ENCODE results near the gene TMEM8B. TPM values are rescaled to one million over a fixed set of nuclear protein-coding genes. Genes with fewer than 3 reads are reported as not detected.

The TMEM8B gene, protein sequence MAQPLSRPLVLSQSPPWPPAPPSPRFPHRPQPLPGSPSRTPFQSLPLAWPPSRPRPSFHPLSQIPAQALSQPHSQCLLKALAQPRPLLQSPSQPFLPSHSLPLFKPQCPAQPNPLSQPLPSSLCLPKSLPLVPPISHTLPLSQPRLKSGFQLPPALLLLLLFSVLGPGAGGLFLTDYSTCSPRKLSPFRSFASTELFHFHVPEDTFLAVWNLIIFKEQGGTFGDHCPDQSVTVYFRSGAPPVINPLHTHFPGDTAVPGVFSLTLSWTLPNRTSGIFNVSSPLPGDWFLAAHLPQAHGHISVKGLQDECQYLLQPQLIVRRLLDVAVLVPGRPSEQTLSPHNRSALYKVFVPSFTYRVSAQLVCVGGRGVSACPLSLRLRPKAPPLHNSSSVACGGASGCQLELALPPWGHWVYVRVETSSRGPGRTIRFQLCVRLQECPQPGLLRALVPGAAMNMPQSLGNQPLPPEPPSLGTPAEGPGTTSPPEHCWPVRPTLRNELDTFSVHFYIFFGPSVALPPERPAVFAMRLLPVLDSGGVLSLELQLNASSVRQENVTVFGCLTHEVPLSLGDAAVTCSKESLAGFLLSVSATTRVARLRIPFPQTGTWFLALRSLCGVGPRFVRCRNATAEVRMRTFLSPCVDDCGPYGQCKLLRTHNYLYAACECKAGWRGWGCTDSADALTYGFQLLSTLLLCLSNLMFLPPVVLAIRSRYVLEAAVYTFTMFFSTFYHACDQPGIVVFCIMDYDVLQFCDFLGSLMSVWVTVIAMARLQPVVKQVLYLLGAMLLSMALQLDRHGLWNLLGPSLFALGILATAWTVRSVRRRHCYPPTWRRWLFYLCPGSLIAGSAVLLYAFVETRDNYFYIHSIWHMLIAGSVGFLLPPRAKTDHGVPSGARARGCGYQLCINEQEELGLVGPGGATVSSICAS
- 44.4 TPM for total RNA-seq (ENCODE audit: unreplicated experiment)
- long read RNA-seq, partial matches to known transcripts, result 3 of 10 reads
- long read RNA-seq, other reads (novel, unspliced or antisense), result 6 of 10 reads

GRCh38 chr9:35829084-35829763 lies at the start of gene TMEM8B:
Gene TMEM8B, plus strand, starts transcription at chr9:35829228. Its CDS starts 220 bp downstream, at chr9:35829448.
- DNase-seq, result peak; percentile 98
- Mint-ChIP-seq H3K4me1 (ENCODE audit: low read depth, unreplicated experiment) (peaks cover 38% of the 10 kb centered on the region), H3K4me3 (ENCODE audit: unreplicated experiment) (peak within 1 kb of the TSS; percentile 97), H3K27me3 (ENCODE audit: unreplicated experiment) (peaks cover 7% of the 10 kb centered on the region), H3K36me3 (ENCODE audit: unreplicated experiment) (no peaks in the 10 kb centered on the region), H3K9me3 (ENCODE audit: unreplicated experiment) (peaks cover 11% of the 10 kb centered on the region), H3K27ac (ENCODE audit: unreplicated experiment) (peak within 1 kb of the TSS; percentile 91)
- TF ChIP-seq CTCF (IDR thresholded peaks at IDR 0.05; ENCODE audit: partially characterized antibody, unreplicated experiment), result no peak

DNA sequence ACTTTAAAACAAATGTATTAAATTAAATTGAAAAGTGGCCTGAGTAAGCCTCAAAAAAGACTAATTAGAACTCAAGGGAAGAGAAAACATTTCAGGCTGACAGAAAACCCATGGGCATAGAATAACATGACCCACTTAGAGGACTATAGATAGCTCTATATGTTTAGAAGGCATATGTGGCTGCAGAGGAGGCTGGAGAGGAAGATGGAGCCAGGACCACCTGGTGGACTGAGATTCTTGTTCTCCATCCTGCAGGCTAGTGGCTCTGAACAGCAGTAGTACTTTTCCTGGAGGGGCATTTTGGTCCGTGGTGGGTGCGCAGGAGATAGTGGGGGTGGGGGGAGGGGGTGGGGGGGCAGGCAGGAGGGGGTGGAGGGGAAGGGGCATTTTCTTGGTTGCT lies 48.0 kb upstream of the TMEM8B start:
- peaks cover 1% of the 10 kb centered on the region for H3K4me1 Mint-ChIP-seq (ENCODE audit: low read depth, unreplicated experiment)
- H3K9me3 Mint-ChIP-seq (ENCODE audit: unreplicated experiment), result peaks cover 1% of the 10 kb centered on the region
- TF ChIP-seq CTCF (IDR thresholded peaks at IDR 0.05; ENCODE audit: partially characterized antibody, unreplicated experiment), result no peak
- H3K4me3 Mint-ChIP-seq (ENCODE audit: unreplicated experiment), result no peak overlapping the region
- H3K27me3 Mint-ChIP-seq (ENCODE audit: unreplicated experiment), result peaks cover 3% of the 10 kb centered on the region
- no peak overlapping the region for H3K27ac Mint-ChIP-seq (ENCODE audit: unreplicated experiment)
- H3K36me3 Mint-ChIP-seq (ENCODE audit: unreplicated experiment), result no peaks in the 10 kb centered on the region
- no peak for DNase-seq

GRCh38 chr9:35783418-35783817 lies 45.6 kb upstream of the TMEM8B start:
- TF ChIP-seq CTCF (IDR thresholded peaks at IDR 0.05; ENCODE audit: partially characterized antibody, unreplicated experiment), result no peak
- Mint-ChIP-seq H3K27ac (ENCODE audit: unreplicated experiment) (no peak overlapping the region), H3K9me3 (ENCODE audit: unreplicated experiment) (peaks cover 1% of the 10 kb centered on the region)

DNA sequence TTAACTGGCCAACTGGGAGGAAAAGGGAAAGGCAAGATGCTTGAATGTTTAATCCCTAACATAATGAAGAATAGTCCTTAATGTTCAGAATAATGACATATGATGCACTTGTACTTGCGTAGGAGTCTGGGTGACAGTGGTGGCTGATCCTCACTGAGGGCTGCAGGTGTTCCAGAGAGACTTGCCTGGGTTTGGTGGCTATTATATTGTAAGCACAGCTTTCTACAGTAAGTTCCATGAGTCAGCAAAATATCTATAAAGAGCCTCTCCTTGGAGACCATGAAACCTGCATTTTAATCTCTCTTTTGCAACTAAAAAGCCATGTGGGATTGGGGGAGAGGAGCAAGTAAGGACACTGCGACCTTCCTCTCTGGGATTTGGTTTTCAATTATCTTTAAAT lies 39.5 kb upstream of the TMEM8B start:
- H3K9me3 Mint-ChIP-seq (ENCODE audit: unreplicated experiment), result peaks cover 25% of the 10 kb centered on the region
- H3K4me3 Mint-ChIP-seq (ENCODE audit: unreplicated experiment), result peak overlapping the region; percentile 32
- H3K27ac Mint-ChIP-seq (ENCODE audit: unreplicated experiment), result peak overlapping the region; percentile 100
- DNase-seq, result no peak
- peaks cover 21% of the 10 kb centered on the region for H3K4me1 Mint-ChIP-seq (ENCODE audit: low read depth, unreplicated experiment)
- H3K27me3 Mint-ChIP-seq (ENCODE audit: unreplicated experiment), result peaks cover 22% of the 10 kb centered on the region
- no peak for TF ChIP-seq CTCF (IDR thresholded peaks at IDR 0.05; ENCODE audit: partially characterized antibody, unreplicated experiment)
- no peaks in the 10 kb centered on the region for H3K36me3 Mint-ChIP-seq (ENCODE audit: unreplicated experiment)

More at GRCh38 chr9:35783418-35783817, 45.6 kb upstream of the TMEM8B start:
- Mint-ChIP-seq H3K36me3 (ENCODE audit: unreplicated experiment) (no peaks in the 10 kb centered on the region), H3K27me3 (ENCODE audit: unreplicated experiment) (no peaks in the 10 kb centered on the region), H3K4me1 (ENCODE audit: low read depth, unreplicated experiment) (no peaks in the 10 kb centered on the region), H3K4me3 (ENCODE audit: unreplicated experiment) (no peak overlapping the region)
- no peak for DNase-seq

All from glutamatergic neuron (in vitro differentiated cells).